Endothelial cell of umbilical vein (primary cell): Measurements from ENCODE around the gene HSF2BP.

Experiments used
- CTCF ChIP-seq, 2 donors: IDR thresholded peaks; 1 replicate in 1 of 2; 2 replicates in 1 of 2; pipeline ENCODE4 v1.5.1; 2011; ENCODE audit warnings: low read length in 2 of 2, mild to moderate bottlenecking in 2 of 2, moderate library complexity in 2 of 2, control low read depth in 1 of 2, inconsistent platforms in 1 of 2, low read depth in 1 of 2; ENCODE audit not compliant: insufficient read depth in 1 of 2; ENCODE audit errors: extremely low read depth in 1 of 2
- EZH2 ChIP-seq: IDR thresholded peaks from 2 replicates; pipeline ENCODE4 v1.6.1; 2012; ENCODE audit warnings: borderline replicate concordance, low read depth, mild to moderate bottlenecking, moderate library complexity, low read length, inconsistent platforms; ENCODE audit not compliant: severe bottlenecking
- FOS ChIP-seq: IDR thresholded peaks from 2 replicates; pipeline ENCODE4 v1.6.1; 2011; ENCODE audit warnings: mild to moderate bottlenecking, low read length, moderate library complexity, borderline replicate concordance; ENCODE audit not compliant: insufficient read depth
- JUN ChIP-seq: IDR thresholded peaks from 2 replicates; pipeline ENCODE4 v1.6.1; 2011; ENCODE audit warnings: borderline replicate concordance, low read depth; ENCODE audit not compliant: insufficient read length, insufficient read depth
- MAX ChIP-seq: IDR thresholded peaks from 2 replicates; pipeline ENCODE4 v1.6.1; 2011; ENCODE audit not compliant: insufficient read depth, insufficient read length
- MYC ChIP-seq: IDR thresholded peaks from one replicate; pipeline ENCODE4 v1.6.1; 2011; ENCODE audit warnings: mild to moderate bottlenecking, low read depth, low read length
- POLR2A ChIP-seq: IDR thresholded peaks from 2 replicates; pipeline ENCODE4 v1.6.1; 2012; ENCODE audit warnings: low read depth, mild to moderate bottlenecking, control low read depth, low read length

- TF ChIP-seq CTCF (IDR thresholded peaks at IDR 0.05; ENCODE audit: extremely low read depth in 1 of 2, insufficient read depth in 1 of 2, low read depth in 1 of 2, low read length in 2 of 2) (no peak), MYC (no peak), POLR2A (no peak), EZH2 (no peak), FOS (no peak), MAX (no peak), JUN (no peak)
These were observed 3.0 kb upstream of the HSF2BP start for GRCh38 chr21:43662286-43662685.
